Vagina (tissue), 2 donors: ENCODE measurements around the gene ITLN2. TPM values are rescaled to one million over a fixed set of nuclear protein-coding genes. Genes with fewer than 3 reads are reported as not detected.

Experiments used
- DNase-seq, 2 donors: peaks; one replicate each; pipeline ENCODE4 v3.0.0-alpha.2; 2017; ENCODE audit errors: extremely low spot score in 2 of 2
- H3K27ac ChIP-seq: fragments of 200-600 bp; sonication (generic); one replicate; pipeline ENCODE4 v1.5.1; 2019
- H3K27me3 ChIP-seq: fragments of 200-600 bp; sonication (generic); one replicate; pipeline ENCODE4 v1.5.1; 2019
- H3K36me3 ChIP-seq, 2 donors: fragments of 200-600 bp; sonication (generic); one replicate each; pipeline ENCODE4 v1.5.1; 2017 to 2019
- H3K4me1 ChIP-seq: fragments of 200-600 bp; sonication (generic); one replicate; pipeline ENCODE4 v1.5.1; 2019
- H3K4me3 ChIP-seq, 2 donors: fragments of 200-600 bp; sonication (generic); 1 replicate in 1 of 2; 2 replicates in 1 of 2; pipeline ENCODE4 v1.5.1; 2016 to 2019
- H3K9me3 ChIP-seq: fragments of 200-600 bp; sonication (generic); one replicate; pipeline ENCODE4 v1.5.1; 2019
- CTCF ChIP-seq, 3 experiments: fragments of 450-650 bp in 2 of 3; fragments of 200-600 bp in 1 of 3; sonication (generic) in 1 of 3; IDR thresholded peaks; one replicate each; pipeline ENCODE4 v1.5.1; 2017 to 2019; ENCODE audit warnings: antibody characterized with exemption in 3 of 3, mild to moderate bottlenecking in 2 of 3, moderate library complexity in 2 of 3
- POLR2A ChIP-seq, 2 donors: fragments of 450-650 bp; IDR thresholded peaks; one replicate each; pipeline ENCODE4 v1.6.1; 2017; ENCODE audit warnings: antibody characterized with exemption in 2 of 2, mild to moderate bottlenecking in 2 of 2, moderate library complexity in 2 of 2
- POLR2AphosphoS5 ChIP-seq, 2 donors: sonication (generic); formaldehyde crosslinking; IDR thresholded peaks; one replicate each; pipeline ENCODE4 v1.9.0; 2017; ENCODE audit warnings: antibody characterized with exemption in 2 of 2, mild to moderate bottlenecking in 2 of 2, low read depth in 1 of 2; ENCODE audit not compliant: insufficient read depth in 1 of 2
- intact Hi-C: fragments of 100-400 bp; cut with DNase I; formaldehyde crosslinking; loops from one replicate; pipeline ENCODE4 v1.15.1; 2023
- total RNA-seq: library from RNA; depleted of rRNA; stranded (reverse); fragments of >200 nt; gene quantifications from one replicate; pipeline ENCODE4 v1.2.3, GENCODE V29; 2016

The ITLN2 gene
- total RNA-seq, 1 donor from 2014 or later = 2.0 TPM

- Histone ChIP-seq H3K36me3 (no peaks in the 10 kb centered on the region), H3K4me1 (no peaks in the 10 kb centered on the region), H3K9me3 (no peaks in the 10 kb centered on the region), H3K4me3 (no peak overlapping the region), H3K27ac (no peak overlapping the region), H3K27me3 (no peaks in the 10 kb centered on the region)
- intact Hi-C loops = no loop called here
- no peak for DNase-seq
- TF ChIP-seq POLR2A (IDR thresholded peaks at IDR 0.05) (no peak), POLR2AphosphoS5 (IDR thresholded peaks at IDR 0.05; ENCODE audit: insufficient read depth in 1 of 2, low read depth in 1 of 2) (no peak), CTCF (IDR thresholded peaks at IDR 0.05) (no peak)
Observed at GRCh38 chr1:160973491-160973890, 18.9 kb upstream of the ITLN2 start.

GRCh38 chr1:160972939-160973338 is 18.3 kb upstream of the ITLN2 start:
- no peaks in the 10 kb centered on the region for H3K9me3 ChIP-seq
- no peak overlapping the region for H3K4me3 ChIP-seq
- H3K27ac ChIP-seq = no peak overlapping the region
- H3K27me3 ChIP-seq = no peaks in the 10 kb centered on the region
- H3K36me3 ChIP-seq = no peaks in the 10 kb centered on the region
- no peak for DNase-seq
- no peaks in the 10 kb centered on the region for H3K4me1 ChIP-seq
- TF ChIP-seq POLR2A (IDR thresholded peaks at IDR 0.05) (no peak), POLR2AphosphoS5 (IDR thresholded peaks at IDR 0.05; ENCODE audit: insufficient read depth in 1 of 2, low read depth in 1 of 2) (no peak), CTCF (IDR thresholded peaks at IDR 0.05) (no peak)
- intact Hi-C loops = no loop called here

GRCh38 chr1:160971618-160972056 is 17.0 kb upstream of the ITLN2 start:
- no peak for TF ChIP-seq CTCF (IDR thresholded peaks at IDR 0.05)
- no peak for DNase-seq
- Histone ChIP-seq H3K9me3 (no peaks in the 10 kb centered on the region), H3K4me3 (no peak overlapping the region), H3K4me1 (no peaks in the 10 kb centered on the region), H3K27ac (no peak overlapping the region), H3K27me3 (no peaks in the 10 kb centered on the region), H3K36me3 (no peaks in the 10 kb centered on the region)
- intact Hi-C loops = no loop called here

GRCh38 chr1:160963521-160963920 is 8.9 kb upstream of the ITLN2 start:
- DNase-seq = no peak
- Histone ChIP-seq H3K4me3 (no peak overlapping the region), H3K9me3 (no peaks in the 10 kb centered on the region), H3K27ac (no peak overlapping the region), H3K4me1 (no peaks in the 10 kb centered on the region), H3K27me3 (no peaks in the 10 kb centered on the region), H3K36me3 (no peaks in the 10 kb centered on the region)
- TF ChIP-seq POLR2AphosphoS5 (IDR thresholded peaks at IDR 0.05; ENCODE audit: insufficient read depth in 1 of 2, low read depth in 1 of 2) (no peak), POLR2A (IDR thresholded peaks at IDR 0.05) (no peak), CTCF (IDR thresholded peaks at IDR 0.05) (no peak)
- intact Hi-C loops = no loop called here

- H3K27me3 ChIP-seq = no peaks in the 10 kb centered on the region
- H3K9me3 ChIP-seq = no peaks in the 10 kb centered on the region
- no peak overlapping the region for H3K4me3 ChIP-seq
- intact Hi-C loops = no loop called here
- H3K4me1 ChIP-seq = no peaks in the 10 kb centered on the region
- no peaks in the 10 kb centered on the region for H3K36me3 ChIP-seq
- no peak for TF ChIP-seq POLR2A (IDR thresholded peaks at IDR 0.05)
- TF ChIP-seq CTCF (IDR thresholded peaks at IDR 0.05) = no peak
- no peak for TF ChIP-seq POLR2AphosphoS5 (IDR thresholded peaks at IDR 0.05; ENCODE audit: insufficient read depth in 1 of 2, low read depth in 1 of 2)
- DNase-seq = no peak
- no peak overlapping the region for H3K27ac ChIP-seq
Observed at GRCh38 chr1:160961419-160961818, 6.8 kb upstream of the ITLN2 start.
